NT2/D1 (cell line): ENCODE measurements around the gene CNRIP1.

Source experiments
- DNase-seq: peaks from one replicate; pipeline ENCODE4 v3.0.0-alpha.2; 2011; ENCODE audit warnings: low read depth, low spot score
- H3K27me3 ChIP-seq: 2 replicates; pipeline ENCODE4 v1.6.0; 2011; ENCODE audit warnings: mild to moderate bottlenecking; ENCODE audit not compliant: insufficient read length, insufficient read depth
- H3K36me3 ChIP-seq: 2 replicates; pipeline ENCODE4 v1.6.1; 2011; ENCODE audit warnings: mild to moderate bottlenecking, low read length, mixed read lengths; ENCODE audit not compliant: insufficient read depth, insufficient read length
- H3K4me1 ChIP-seq: 2 replicates; pipeline ENCODE4 v1.5.1; 2011; ENCODE audit not compliant: insufficient read depth, insufficient read length
- H3K4me3 ChIP-seq: 2 replicates; pipeline ENCODE4 v1.5.1; 2011; ENCODE audit warnings: low read depth; ENCODE audit not compliant: insufficient read length
- H3K9ac ChIP-seq: 2 replicates; pipeline ENCODE4 v1.6.0; 2011; ENCODE audit warnings: low read depth; ENCODE audit not compliant: insufficient read length
- H3K9me3 ChIP-seq: 2 replicates; pipeline ENCODE4 v1.5.1; 2011; ENCODE audit warnings: mild to moderate bottlenecking, low read length; ENCODE audit not compliant: insufficient read depth
- SUZ12 ChIP-seq: IDR thresholded peaks from 2 replicates; pipeline ENCODE4 v1.6.1; 2011; ENCODE audit not compliant: insufficient read length, insufficient read depth; ENCODE audit errors: extremely low read depth
- YY1 ChIP-seq: IDR thresholded peaks from 2 replicates; pipeline ENCODE4 v1.6.1; 2011; ENCODE audit not compliant: insufficient read length, insufficient read depth
- ZNF274 ChIP-seq: IDR thresholded peaks from 2 replicates; pipeline ENCODE4 v1.6.1; 2011; ENCODE audit warnings: mild to moderate bottlenecking, low read depth, low read length

The CNRIP1 gene

GRCh38 chr2:68319398-68320117, at the start of gene CNRIP1:
CNRIP1 (minus strand) TSS chr2:68319949; CDS start chr2:68319400, 549 bp downstream.
- DNase-seq, result peak; percentile 39
- H3K4me1 ChIP-seq, result no peaks in the 10 kb centered on the region
- no peaks in the 10 kb centered on the region for H3K9me3 ChIP-seq
- peaks cover 44% of the 10 kb centered on the region for H3K27me3 ChIP-seq
- peak within 1 kb of the TSS; percentile 72 for H3K9ac ChIP-seq
- peak within 1 kb of the TSS; percentile 62 for H3K4me3 ChIP-seq
- TF ChIP-seq ZNF274 (no peak), SUZ12 (peak; percentile 44)
- H3K36me3 ChIP-seq, result no peaks in the 10 kb centered on the region

GRCh38 chr2:68369337-68369734, 49.6 kb upstream of the CNRIP1 start:
- H3K9ac ChIP-seq, result no peak overlapping the region
- no peaks in the 10 kb centered on the region for H3K36me3 ChIP-seq

GRCh38 chr2:68368654-68369336, 49.0 kb upstream of the CNRIP1 start:
- no peaks in the 10 kb centered on the region; the same call in 1 of the 2 replicates for H3K9me3 ChIP-seq
- no peak overlapping the region for H3K9ac ChIP-seq
- no peak overlapping the region for H3K4me3 ChIP-seq
- peak; percentile 6 for DNase-seq
- no peak for TF ChIP-seq YY1
- no peak for TF ChIP-seq SUZ12
- TF ChIP-seq ZNF274, result no peak
- no peaks in the 10 kb centered on the region for H3K27me3 ChIP-seq
- no peaks in the 10 kb centered on the region for H3K36me3 ChIP-seq
- H3K4me1 ChIP-seq, result no peaks in the 10 kb centered on the region

More at GRCh38 chr2:68369337-68369734, 49.6 kb upstream of the CNRIP1 start:
- DNase-seq, result no peak
- H3K9me3 ChIP-seq, result no peaks in the 10 kb centered on the region; the same call in 1 of the 2 replicates
- TF ChIP-seq YY1 (no peak), ZNF274 (no peak), SUZ12 (no peak)
- no peak overlapping the region for H3K4me3 ChIP-seq
- H3K27me3 ChIP-seq, result no peaks in the 10 kb centered on the region
- no peaks in the 10 kb centered on the region for H3K4me1 ChIP-seq

- Histone ChIP-seq H3K4me3 (no peak overlapping the region), H3K9ac (no peak overlapping the region), H3K36me3 (no peaks in the 10 kb centered on the region), H3K4me1 (no peaks in the 10 kb centered on the region), H3K9me3 (no peaks in the 10 kb centered on the region; the same call in 1 of the 2 replicates), H3K27me3 (no peaks in the 10 kb centered on the region)
- no peak for DNase-seq
- TF ChIP-seq SUZ12 (no peak), ZNF274 (no peak), YY1 (no peak)
Observed at GRCh38 chr2:68367953-68368653, 48.4 kb upstream of the CNRIP1 start.

GRCh38 chr2:68366083-68366560, 46.4 kb upstream of the CNRIP1 start:
- DNase-seq, result no peak
- Histone ChIP-seq H3K4me3 (no peak overlapping the region), H3K9me3 (no peaks in the 10 kb centered on the region; the same call in 1 of the 2 replicates), H3K36me3 (no peaks in the 10 kb centered on the region), H3K9ac (no peak overlapping the region), H3K27me3 (no peaks in the 10 kb centered on the region), H3K4me1 (no peaks in the 10 kb centered on the region)
- TF ChIP-seq ZNF274 (no peak), YY1 (no peak), SUZ12 (no peak)

- no peaks in the 10 kb centered on the region for H3K4me1 ChIP-seq
- DNase-seq, result no peak
Observed at GRCh38 chr2:68365087-68365486, 45.3 kb upstream of the CNRIP1 start, which contains the start of gene PLEK. PLEK (plus strand) TSS chr2:68365282; CDS start chr2:68365352, 70 bp downstream.

GRCh38 chr2:68363721-68364120, 44.0 kb upstream of the CNRIP1 start:
- Histone ChIP-seq H3K27me3 (no peaks in the 10 kb centered on the region), H3K9ac (no peak overlapping the region), H3K4me1 (no peaks in the 10 kb centered on the region), H3K9me3 (no peaks in the 10 kb centered on the region), H3K36me3 (no peaks in the 10 kb centered on the region), H3K4me3 (no peak overlapping the region)
- DNase-seq, result no peak
- TF ChIP-seq SUZ12 (no peak), ZNF274 (no peak), YY1 (no peak)

More at GRCh38 chr2:68365087-68365486, 45.3 kb upstream of the CNRIP1 start, which contains the start of gene PLEK:
- no peak for TF ChIP-seq ZNF274
- H3K36me3 ChIP-seq, result no peaks in the 10 kb centered on the region
- H3K4me3 ChIP-seq, result no peak within 1 kb of the TSS
- no peak within 1 kb of the TSS for H3K9ac ChIP-seq
- H3K27me3 ChIP-seq, result no peaks in the 10 kb centered on the region
- no peaks in the 10 kb centered on the region; the same call in 1 of the 2 replicates for H3K9me3 ChIP-seq
